ENCODE measurements around the gene VSTM5.

The VSTM5 gene

DNA sequence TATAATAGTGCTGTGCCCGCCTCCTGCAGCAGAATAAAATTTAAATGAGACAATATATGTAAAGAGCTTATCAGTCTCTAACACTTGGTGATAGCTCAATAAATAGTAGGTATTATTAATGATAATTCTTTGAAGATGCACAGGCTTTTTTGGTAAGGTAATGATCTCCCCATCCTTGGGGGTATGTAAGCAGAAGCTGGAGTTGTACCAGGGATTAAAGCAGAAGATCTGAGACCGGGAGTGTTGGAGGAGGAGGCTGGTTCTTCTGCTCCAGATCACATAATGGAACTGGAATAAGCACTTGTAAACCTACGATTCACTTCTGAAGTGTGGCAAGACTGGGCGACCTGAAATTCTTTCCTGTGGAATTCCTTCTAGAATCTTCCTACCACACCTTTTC, 8.4 kb downstream of the VSTM5 start:
- DNase-seq, result no peak

DNA sequence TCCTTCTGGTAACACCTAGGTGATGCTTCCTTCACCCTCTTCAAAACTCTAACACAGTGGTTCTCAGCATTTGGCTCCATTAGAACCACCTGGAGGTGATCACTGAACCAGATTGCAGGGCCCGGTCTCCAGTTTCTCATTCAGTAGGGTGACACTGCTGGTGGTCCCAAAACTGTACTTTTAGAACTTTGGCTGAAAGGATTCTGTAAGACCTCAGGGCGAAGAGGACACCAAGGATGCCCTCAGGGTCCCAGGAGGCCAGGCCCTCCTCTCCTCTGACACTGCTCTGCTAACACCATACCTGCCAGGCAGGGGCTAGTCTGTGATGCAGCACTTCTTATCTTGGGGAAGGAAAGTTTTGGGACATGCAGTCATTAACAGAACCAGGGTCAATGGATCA, 9.0 kb downstream of the VSTM5 start:
- no peak for DNase-seq

DNA sequence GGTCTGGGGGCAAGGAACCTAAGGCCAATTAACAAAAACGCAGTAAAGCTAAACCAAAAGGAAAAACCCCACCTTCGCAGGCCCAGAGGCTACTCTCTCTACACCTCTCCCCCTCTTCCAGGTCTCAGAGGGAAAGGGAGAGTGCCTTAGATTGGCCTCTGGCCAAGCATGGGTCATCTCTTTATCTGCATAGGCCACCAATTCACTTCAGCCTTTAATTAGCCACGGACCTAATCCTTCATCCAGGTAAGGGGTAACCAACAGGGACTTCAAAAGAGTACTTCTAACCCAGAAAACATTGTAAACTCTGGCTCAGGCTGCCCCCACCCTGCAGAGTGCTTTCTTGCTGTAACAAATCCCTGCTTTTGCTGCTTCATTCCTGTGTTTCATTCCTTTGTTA, 9.4 kb downstream of the VSTM5 start:
- no peak for DNase-seq

DNA sequence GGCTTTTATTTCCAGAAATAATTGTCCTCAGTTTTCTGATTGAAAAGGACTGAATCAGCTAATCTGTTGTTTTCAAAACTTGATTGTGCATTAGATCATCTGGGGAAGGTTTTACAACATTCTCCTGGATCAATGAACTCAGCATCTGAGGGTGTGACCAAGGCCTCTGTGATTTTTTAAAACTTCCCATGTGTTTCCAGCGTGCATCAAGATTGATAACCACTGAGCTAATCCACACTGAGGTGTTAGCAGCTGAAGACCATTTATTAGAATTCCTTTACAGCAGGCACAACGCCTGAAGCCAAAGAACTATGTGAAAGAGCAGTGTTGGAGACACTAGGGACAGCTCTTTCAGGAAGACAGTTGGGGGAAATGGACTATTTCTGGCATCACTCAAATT, 10.2 kb downstream of the VSTM5 start:
- no peak for DNase-seq

DNA sequence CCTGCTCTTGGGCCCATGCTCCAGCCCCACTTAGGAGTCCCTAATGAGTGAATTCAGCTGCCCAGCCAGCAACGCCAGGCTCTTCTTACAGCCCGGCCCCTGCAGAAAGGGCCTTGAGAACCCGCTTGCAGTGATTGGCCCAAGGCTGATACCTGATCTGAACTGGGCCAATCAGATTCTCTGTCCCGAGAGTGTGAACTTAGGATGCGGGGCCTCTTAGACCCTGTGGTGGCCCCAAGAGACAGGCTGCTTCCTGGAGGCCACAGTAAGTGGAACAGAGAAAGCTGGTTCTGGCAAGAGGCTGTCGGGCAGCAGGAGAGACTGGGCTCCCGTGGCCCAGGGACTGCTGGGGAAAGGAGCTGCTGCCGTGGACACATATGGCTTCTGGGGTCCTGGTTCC, 11.5 kb downstream of the VSTM5 start:
- no peak for DNase-seq

DNA sequence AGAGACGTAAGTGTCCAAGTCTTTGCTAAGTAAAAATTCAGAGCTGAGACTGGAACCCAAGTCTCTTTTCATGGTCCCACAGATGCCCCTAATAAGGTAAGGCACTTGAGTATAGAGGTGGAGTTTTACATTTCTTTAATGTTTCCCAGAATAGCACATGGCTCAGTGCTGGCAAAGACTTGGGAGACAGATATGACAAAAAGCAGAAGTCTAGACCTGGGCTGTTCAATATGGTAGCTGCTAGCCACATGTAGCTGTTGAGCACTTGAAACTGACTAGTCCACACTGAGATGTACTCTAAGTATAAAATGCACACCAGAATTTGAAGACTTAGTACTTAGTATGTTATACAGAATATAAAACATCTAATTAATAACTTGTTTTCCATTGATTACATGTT, 17.6 kb downstream of the VSTM5 start:
- no peak for DNase-seq

DNA sequence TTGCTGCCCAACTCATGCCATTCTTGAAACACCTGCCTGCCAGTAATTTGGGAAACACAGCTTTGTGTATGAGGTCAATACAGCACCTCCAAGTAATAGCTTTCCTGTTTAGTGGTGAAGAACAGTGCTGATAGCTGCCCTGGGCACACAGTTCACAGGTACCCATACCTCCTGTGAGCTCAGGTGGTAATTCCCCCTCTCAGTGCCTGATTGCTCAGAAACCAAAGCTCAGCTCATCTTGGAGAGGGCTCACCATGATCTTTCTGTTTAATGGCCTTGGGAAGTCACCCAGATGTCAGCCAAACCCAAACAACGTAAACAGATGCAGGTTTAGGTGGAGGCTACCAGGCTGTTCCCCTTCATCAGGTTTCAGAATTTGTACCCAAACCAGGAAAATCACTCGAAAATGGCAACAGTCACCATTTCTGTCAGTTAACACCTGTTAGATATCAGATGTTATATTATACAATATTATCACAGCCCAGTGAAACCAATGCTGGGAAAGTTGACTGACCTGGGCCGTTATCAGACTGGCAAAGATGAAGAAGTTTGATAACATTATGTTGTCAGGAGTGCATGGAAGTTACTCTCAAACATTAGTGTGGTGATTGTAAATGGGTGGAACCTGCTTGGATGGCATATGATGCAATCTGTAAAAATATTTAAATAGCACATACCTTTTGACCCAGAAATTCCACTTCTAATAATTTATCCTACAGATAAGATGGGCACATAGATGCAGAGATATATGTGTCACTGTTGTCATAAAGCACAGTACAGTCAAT, 18.9 kb downstream of the VSTM5 start:
- no peak for DNase-seq

DNA sequence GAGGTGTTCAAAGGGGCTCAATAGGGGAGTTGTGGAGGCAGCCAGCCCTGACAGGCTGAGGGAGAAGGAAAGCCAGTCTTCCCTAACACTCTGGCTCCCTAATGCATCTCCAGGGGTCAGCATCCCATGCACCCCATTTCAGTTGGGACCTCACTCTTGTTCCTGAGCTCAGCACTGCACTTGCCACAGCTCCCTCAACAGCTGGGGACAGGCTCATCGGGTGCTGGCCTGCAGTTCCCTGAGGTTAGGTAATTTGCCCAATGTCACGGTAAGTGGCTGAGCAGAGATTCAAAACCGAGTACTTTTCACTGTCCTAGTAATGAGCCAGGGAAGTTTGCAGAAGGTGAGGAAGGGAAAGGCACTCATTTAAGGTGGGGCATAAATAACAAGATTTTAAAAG, 20.8 kb downstream of the VSTM5 start:
- DNase-seq, result no peak

DNA sequence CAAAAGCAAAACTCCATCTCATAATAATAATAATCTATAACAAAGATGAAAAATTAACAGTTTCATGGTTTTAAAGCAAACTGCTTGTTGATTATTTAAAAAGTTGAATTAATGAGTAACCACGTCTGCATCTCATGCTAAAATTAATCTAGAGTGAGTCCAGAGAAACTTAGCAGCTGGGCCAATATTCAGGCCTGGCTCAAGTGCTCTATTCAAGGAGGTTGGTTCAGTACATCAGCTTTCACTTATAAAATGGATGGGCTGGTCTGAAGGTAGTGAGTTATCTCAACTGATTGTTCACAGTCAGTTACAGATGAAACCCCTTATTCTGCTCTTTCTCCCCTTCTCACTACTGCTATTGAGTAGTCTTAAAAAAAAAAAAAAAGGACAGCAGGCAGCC, 23.1 kb downstream of the VSTM5 start:
- no peak for DNase-seq

DNA sequence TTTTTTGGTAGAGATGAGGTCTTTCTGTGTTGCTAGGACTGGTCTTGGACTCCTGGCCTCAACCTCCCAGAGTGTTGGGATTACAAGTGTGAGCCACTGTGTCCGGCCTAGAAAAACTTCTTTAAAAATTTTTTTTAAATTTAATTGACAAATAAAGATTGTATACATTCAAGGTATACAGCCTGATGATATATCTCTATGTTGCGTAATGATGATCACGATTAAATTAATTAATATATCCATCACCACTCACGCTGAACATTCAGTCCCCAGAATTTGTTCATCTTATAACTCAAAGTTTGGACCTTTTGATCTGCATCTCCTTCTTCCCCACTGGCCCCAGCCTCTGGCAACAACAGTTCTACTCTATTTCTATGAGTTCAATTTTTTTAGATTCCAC, 27.2 kb downstream of the VSTM5 start:
- no peak for DNase-seq

DNA sequence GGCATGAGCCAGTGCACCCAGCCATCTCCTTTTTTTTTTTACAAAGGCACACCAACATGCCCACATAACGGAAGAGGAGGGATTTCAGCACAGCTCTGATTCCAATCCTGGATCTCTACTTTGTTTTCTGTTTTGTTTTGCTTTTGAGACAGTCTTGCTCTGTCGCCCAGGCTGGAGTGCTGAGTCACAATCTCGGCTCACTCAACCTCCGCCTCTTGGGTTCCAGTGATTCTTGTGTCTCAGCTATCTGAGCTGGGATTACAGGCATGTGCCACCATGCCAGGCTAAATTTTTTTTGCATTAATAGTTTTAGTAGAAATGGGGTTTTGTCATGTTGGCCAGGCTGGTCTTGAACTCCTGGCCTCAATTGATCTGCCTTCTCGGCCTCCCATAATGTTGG, 28.1 kb downstream of the VSTM5 start:
- no peak for DNase-seq

DNA sequence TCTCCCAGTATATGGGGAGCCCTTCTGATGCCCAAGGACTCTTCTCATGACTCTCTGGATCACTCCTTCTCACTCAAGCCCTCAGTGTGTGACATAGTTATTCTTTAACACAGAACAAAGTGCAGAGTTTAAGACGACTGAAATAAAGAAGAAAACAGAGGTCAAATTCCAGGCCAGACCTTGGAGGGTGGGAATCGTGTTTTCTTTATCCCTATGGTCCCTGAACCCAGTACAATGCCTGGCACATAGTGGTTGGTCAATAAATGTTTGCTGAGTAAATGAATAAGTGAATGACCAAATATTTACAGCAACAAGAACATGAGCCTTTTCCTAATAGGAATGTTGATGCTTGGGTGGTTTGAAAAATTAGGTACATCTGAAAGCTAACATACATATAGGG, 28.8 kb downstream of the VSTM5 start:
- DNase-seq, result no peak

DNA sequence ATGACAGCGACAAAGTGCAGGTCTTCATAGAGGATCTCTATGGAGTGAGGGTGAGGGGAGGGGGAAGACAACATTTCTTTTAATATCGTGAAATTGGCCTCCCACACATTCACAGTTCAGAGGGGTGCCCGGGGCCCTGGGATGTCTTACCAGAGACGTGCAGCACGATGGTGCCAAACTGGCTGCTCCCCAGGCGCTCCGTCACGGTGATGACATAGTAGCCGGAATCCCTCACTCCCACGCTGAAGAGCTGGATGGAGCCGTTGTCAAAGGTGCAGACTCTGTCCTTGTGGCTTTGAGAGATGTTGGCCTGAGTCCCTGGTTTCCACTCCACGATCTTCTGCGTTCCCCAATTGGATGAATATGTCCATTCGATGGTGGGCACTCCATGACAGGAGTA, 29.6 kb downstream of the VSTM5 start:
- no peak for DNase-seq

DNA sequence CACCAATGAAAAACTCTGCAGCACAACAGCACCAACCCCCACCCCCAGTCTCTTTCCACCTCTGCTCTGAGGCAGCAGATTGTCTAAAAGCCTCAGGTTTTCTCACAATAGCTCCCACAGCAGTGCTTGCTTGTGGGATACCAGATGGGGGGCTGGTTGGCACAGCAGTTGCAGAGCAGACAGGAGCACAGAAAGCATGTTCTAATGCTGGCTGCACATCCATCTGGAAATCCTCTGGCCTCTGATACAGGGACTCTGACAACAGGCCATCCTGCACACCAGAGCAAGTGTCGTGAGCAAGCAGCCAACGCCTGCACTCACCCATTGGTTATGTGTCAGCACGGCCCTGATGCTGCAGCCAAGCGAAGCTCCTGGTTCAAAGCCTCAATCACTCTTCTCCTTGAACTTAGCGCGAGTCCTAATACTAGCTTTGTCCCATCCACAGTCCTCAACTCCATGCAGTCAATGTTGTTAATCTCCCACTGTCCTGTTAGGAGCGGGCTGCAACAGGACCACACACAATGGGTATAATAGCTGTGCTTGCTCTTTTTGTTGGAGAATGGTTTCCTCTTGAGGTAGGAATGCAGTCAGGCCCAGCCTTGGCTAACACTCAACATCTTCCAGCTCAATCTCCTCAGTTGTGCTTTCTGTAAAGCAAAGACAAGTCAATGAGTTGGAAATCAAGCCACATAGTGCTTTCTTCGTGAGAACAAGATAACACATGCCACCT, 30.3 kb downstream of the VSTM5 start:
- DNase-seq, result no peak

DNA sequence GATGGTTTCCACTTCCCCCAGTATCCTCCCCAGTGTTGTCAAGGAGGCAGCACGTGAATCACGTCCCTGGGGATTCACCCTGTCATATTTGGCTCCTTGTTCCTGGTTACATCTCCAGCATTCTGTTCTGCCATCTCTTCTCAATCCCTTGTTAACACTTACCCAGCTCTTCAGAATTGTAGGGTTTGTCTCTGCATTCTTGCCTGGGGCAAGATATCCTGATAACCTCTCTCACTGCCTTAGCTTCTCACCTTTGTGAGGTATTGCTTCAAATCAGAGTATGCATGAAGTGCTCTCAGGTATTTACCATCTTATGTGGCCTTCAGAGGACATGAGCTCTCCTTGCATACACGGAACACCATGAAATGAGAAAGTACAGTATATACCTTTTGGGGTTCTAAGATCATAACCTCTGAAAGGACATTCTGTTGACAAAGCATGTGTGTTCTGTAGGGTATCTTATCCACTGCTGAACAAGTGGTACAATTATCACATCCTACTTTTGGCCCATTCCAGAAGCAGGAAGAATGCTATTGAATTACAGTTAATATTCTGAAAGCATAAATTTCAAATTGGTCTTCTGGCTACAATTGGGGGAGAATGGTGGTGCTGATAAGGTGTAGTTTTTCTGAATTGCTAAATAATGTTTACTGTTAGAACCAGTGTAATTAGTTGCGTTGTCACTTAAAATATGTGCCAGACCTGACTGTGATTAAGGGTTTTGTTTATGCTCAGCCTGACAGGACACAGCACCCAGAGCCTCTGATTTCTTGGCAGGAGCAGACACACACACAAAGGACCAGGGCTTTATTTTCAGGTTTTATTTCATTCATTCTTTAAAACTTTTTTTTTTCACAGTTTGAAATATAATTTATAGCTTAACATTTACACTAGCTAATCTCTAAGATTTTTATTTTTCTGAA, 32.7 kb downstream of the VSTM5 start:
- no peak for DNase-seq

DNA sequence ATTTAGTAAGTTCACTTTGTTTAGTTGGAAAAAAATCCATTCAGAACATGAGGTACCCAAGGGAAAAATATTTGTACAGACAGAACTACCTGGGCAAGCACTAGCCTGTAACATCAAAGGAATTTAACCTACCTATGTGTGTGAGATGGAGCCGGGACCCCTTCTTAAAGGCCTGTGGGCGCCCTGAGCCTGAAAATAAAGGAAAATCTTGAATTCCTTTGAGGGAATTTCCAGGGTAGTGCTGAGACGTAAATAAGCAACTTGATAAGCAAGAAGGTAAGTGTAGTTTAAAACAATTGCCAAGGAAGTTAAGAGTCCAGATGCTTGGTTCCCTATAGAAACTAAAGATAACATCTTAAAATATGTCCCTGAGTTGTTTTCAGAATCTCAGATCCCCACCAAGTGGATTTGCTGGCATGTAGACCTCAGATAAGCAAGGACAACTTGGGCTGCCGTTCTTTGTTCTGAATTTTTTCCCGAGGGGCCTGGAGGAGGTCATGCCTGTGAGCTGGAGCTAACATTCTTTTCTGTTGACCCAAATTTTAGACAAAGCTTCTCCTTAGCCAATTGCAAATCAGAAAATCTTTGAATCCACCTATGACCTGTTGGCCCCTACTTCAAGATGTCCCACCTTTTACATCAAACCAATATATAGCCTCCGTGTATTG, 35.3 kb downstream of the VSTM5 start:
- DNase-seq, result no peak

DNA sequence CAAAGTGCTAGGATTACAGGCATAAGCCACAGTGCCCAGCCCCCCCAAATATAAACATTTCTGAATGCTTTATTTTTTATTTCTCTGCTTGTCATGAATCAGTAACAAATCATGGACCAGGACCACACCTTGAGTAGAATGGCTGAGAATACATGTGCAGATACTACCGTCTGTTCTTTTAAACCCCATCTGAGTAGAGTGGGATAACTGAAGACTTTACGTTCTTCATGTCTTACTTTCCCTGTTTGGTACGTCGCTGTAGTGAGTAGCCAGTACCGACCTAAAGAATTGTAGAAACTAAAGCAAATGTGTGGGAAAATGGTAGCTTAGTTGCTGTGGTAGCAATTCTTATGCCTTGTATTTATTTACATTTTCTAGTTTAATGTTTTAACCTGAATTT, 36.4 kb downstream of the VSTM5 start:
- no peak for DNase-seq

DNA sequence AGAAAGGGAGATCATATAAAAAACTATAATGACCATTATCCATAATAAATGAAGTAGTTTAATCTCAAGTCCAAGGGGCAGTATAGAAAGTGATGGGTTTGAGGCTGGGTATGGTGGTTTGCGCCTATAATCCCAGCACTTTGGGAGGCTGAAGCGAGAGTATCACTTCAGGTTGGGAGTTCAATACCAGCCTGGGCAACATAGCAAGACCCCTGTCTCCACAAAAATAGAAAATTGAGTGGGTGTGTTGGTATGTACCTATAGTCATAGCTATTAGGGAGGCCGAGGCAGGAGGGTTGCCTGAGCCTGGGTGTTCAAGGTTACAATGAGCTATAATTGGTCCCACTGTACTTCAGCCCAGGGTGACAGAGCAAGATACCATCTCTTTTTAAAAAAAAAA, 42.4 kb downstream of the VSTM5 start:
- DNase-seq, result no peak

DNA sequence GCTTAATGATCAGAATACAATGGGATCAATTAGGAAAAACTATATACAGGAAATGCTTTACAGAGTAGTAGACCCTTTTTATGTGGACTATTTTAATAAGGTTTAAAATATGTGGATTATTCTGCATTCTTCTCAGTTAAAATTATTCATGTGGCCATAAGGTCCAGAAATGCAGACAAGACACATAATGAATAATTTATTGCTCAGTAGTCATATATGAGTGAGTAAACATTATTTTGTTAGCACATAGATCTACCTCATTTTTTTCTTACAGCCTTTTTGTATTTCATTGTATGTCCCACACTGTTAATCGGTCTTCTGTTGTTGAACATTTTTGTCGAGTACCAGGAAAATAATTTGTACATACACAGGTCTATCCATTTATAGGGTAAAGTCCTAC, 45.5 kb downstream of the VSTM5 start:
- no peak for DNase-seq

DNA sequence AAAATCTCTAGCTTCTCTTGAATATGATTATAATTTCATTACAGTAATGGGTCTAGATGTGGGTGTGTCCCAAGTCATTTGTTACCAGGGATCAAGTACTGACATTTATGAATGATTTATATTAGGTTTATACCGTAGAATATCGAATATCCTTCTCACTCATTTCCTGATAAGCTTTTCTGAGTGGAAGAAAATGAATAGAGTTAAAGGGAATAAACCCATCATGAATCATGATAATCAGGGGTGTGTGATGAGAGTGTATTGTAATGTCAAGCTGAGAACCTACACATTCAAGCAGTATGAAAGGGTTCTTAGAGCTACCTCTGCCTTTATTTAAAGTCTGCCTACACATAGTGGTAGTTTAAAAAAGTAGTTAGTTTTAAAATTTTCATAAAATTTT, 49.1 kb downstream of the VSTM5 start:
- no peak for DNase-seq

DNA sequence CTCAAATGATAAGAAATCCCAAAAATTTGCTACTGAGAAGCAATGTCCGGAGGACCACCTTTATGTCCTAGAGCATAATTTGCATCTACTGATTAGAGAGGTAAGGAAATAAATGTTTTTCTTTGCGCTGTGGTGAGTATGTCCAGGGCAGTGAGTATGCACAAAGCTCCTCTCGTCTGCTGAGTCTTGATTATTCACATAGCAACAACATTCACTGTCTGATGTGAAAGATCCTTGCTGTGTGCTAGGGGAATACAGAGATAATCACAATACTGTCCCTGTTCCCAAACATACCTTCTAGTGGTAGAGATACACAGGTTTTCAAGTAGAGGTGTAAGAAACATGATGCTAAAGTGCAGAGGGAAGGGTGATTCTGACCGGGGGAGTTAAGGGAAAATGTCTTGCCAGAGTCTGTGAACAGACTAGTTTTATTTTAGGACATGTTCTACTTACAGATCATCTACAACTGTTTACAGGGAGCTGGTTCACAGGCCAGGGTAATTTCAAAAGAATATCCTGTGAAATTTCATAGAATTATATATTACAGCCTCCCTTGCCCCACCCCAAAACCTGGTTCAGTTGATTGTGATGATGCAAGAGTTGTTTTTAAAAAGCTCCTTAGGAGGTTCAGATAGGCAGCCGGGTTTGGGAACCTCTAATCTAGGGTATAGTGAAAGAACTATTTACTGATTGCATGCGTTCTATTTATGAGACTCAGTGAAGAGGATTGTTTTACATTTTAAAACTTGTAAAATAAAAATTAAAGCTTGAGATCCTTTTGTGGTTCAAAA, 53.8 kb downstream of the VSTM5 start:
- DNase-seq, result no peak

DNA sequence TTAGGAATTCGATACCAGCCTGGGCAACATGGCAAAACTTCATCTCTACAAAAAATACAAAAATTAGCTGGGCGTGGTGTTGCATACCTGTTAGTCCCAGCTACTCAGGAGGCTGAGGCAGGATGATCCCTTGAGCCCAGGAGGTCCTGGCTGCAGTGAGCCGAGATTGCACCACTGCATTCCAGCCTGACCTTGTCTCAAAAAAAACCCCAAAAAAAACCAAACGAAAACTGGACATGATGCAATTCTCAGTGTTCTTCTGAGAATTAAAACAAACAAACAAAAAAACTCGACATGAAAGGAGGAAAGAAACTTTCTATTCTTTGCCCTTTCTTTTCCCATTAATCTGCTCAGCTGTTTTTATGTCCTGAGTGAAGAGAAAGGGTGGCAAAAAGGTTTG, 58.9 kb downstream of the VSTM5 start:
- DNase-seq, result no peak
